ENCODE data around the gene PHC2. TPM values are rescaled to one million over a fixed set of nuclear protein-coding genes. Genes with fewer than 3 reads are reported as not detected.
"Not testable (repeated sequence)": the region's sequence is repeated elsewhere in the genome, so short reads cannot be mapped to it uniquely, and the experiment has no call there.

The PHC2 gene
- total RNA-seq, 1 experiment from 2014 or later = 101 TPM

GRCh38 chr1:33316601-33317000 is 114.3 kb downstream of the PHC2 start:
- no peak for DNase-seq (ENCODE audit: low read depth)

DNA sequence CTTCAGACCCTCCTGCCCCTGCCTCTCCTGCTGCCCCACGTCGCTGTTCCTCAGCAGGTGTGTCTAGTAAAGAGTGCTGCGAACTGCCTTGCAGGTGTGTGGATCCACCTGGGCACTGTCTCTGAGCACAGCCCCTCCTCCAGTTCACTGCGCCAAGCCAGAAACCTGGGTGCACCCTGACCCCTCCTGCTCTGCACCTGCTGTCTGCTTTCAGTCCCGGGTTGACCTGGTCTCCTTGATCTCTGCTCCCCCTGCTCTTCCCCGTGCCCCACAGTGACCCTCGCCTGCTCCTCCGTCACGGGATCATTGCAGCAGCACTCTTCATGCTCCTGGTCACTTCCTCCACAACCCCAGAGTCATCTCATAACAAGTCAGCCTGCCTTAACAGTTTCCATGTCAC is 116.5 kb downstream of the PHC2 start:
- DNase-seq (ENCODE audit: low read depth) = no peak

- no peak for DNase-seq (ENCODE audit: low read depth)
Measured at GRCh38 chr1:33312413-33312749, 118.5 kb downstream of the PHC2 start.

DNA sequence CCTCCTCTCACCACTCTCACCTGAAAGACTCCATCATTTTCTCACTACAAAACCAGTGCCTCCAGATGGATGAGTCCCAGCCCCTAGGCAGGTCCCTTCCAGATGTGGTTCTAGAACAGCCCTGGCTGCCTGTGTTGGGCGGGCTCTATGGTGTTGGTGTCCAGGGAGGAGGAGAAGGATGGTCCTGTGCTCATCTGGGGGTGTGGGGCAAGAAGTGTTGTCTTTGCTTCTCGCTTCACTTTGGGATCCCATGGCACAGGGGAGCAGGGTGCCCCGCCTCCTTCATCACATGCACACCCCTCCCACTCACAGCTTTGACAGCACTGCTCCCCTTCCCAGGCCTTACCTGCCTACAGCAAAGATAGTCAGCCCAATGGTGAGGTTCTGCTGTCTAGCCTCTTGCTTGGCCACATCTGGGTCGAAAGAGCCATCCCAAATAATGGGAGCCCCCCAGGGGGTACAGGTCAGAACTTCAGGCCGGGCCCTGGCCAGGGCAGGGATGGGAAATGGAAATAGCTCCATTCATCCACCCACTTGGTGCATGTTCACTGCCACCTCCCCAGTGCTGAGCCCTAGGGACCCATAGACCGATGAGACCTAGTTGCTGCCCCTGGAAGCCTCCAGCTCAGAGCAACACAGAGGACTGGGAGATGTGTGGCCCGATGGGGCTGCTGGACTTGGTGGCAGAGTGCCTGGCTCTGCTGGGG is 119.0 kb downstream of the PHC2 start:
- no peak for DNase-seq (ENCODE audit: low read depth)

DNA sequence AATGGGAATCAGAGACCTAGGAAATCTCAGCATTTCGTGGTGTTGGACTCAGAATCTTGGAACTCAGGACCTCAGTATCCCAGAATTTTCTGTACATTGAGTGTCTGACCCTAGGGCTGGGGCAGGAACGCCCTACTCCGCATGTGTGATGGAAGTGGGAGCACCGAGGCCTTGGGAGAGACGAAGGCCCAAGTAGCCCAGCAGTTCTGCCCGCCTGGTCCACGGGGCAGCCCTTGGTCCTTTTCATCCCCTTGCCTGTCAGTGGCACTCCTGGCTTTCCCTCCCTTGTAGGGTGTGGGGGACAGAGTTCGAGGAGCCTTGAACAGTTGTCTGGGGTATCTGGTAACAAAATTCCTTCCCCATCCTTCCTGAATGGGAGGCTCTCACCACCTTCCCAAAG is 120.2 kb downstream of the PHC2 start:
- DNase-seq (ENCODE audit: low read depth) = no peak

DNA sequence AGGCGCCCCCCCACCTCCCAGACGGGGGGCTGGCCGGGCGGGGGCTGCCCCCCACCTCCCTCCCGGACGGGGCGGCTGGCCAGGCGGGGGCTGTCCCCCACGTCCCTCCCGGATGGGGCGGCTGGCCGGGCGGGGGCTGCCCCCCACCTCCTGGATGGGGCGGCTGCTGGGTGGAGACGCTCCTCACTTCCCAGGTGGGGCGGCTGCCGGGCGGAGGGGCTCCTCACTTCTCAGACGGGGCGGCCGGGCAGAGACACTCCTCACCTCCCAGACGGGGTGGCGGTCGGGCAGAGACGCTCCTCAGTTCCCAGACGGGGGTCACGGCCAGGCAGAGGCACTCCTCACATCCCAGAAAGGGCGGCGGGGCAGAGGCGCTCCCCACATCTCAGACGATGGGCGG is 121.5 kb downstream of the PHC2 start:
- not testable (repeated sequence) for DNase-seq (ENCODE audit: low read depth)

DNA sequence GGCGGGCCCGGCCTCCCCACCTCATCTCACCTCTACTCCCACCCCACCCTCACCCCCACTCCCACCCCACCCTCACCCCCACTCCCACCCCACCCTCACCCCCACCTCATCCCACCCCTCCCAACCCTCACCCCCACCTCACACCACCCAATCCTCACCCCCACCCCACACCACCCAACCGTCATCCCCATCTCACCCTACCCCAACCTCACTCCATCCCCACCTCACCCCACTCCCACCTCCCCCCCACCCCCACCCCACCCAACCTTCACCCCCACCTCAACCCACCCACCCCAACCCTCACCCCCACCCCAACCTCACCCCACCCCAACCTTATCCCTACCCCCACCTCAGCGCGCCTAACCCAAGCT is 123.4 kb downstream of the PHC2 start:
- DNase-seq (ENCODE audit: low read depth) = no peak

- no peak for DNase-seq (ENCODE audit: low read depth)
Measured at GRCh38 chr1:33306653-33307493, 124.0 kb downstream of the PHC2 start.

DNA sequence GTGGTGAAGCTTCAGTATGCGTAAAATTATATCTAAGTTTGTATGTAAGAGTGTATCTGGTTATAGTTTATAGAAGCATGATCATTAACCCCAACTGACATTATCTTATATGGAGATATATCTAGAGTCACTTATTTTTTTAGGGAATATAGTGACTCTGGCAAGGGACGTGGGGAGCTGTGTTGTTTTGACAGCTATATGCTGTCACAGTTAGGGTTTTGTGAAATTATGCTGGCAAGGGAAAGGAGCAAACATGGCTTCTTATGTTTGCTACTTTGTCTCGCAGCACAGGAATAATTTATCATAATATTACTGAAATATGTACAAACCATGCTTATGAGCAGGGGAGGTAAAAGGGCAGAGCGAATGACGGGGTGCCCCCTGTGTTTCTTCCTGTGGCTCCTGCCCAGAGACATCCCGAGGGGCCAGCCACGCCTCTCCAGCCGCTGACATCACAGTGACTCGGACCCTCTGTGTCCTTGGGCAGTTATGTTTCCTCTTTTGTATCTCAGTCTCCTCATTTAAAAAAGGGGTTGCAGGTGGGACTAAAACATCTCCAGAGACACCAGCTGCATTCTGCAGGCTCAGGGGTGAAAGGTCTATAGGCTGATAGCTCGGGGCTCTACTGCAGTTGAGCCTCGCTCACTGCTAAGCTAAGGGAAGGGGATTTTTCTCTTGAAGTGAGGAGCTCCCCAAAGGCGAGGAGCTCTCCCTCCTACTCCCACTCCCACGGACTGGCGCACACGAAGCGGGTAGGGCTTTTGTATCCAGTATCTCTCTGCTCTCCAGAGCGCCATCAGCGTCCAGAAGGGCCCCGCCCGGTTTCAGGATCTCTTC is 124.9 kb downstream of the PHC2 start:
- no peak for DNase-seq (ENCODE audit: low read depth)

DNA sequence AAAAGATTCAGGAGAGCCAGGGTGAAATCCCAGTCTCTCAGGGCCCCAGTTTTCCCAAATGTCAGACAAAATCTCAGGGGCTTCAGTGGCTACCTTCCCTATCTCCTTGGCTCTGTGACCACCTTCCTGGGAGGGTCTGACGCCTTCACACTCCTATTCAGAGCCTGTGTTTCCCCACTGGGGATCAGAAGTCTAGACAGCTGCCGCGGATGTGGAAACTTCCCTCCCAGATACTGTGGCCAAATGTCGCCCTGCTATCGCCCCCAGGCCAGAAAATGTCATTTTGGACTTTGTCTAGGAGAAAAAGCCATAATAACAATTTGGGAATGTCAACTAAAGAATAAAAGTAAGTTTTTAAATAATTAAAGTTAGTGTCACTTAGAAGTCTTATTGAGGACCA is 125.9 kb downstream of the PHC2 start:
- DNase-seq (ENCODE audit: low read depth) = no peak

DNA sequence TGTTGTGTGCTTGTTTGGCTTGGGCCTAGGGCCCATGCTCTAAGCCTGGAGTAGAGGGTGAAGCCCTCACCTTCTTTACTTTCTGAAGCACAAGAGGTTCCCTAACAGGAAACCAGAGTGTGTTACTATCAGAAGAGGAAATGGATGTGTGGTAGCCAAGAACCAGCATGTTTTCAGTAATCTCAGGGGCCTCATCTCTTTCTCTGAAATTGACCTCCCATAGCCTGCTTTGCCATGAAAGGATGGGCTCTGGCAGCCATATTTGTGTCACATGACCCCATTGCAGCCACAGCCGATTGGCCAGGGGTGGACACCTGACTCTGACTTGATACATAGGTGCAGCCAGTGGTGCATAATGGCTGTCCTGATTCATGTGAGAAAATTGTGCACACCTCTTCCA is 128.6 kb downstream of the PHC2 start:
- DNase-seq (ENCODE audit: low read depth) = no peak

DNA sequence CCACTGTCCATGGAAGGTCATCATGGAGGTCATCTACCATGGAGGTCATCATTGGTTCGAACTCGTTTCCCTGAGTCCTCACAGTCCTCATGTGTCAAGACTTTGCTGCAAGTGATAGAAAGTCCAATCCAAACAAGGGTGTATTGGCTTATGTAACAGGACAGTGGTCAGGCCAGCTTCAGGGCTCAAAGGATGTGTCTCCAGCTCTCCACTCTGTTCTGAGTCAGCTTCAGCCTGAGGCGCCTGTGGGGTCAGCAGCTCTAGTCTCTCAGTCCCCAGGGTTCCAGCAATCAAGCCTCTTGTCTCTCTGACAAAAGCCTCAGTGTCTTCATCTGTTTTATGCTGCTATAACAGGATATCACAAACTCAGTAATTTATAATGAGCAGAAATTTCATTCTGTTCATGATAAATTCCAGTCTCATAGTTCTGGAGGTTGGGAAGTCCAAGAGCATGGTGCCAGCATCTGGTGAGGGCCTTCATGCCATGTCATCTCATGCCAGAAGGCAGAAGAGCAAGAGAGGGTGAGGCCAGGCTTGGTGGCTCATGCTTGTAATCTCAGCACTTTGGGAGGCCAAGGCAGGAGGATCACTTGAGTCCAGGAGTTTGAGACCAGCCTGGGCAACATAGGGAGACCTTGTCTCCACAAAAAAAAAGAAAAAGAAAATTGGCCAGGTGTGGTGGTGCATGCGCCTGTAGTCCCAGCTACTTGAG is 129.5 kb downstream of the PHC2 start:
- DNase-seq (ENCODE audit: low read depth) = no peak

- no peak for DNase-seq (ENCODE audit: low read depth)
Measured at GRCh38 chr1:33300673-33301072, 130.2 kb downstream of the PHC2 start.

- no peak for DNase-seq (ENCODE audit: low read depth)
Measured at GRCh38 chr1:33299461-33300155, 131.3 kb downstream of the PHC2 start.

DNA sequence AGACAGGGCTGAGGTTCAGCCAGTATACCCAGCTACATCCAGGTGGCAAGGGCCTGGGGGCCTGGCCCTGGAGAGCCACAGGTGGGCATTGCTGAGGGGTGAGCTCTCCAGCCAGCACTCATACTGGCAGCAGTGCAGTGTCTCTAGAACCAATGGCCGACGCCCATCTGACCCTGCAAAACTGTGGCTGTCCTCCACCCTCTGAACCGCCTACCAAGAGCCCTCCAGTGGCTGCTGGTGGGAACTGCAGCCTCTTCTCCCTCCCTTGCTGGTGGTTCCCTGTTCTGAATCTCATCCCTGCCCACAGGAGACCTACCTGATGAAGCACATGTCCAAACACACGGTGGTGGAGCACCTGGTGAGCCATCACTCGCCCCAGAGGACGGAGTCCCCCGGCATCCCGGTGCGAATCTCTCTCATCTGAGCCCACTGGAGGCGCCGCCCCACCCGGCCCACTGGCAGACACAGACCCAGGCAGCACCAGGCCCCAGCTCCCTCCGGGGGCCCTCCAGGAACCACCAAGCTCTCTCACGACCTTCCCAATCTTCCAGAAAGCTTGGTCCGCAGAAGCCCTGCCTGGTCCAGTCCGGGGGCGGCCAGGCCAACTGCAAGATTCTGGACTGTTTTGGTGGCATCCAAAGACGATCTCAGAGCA is 132.1 kb downstream of the PHC2 start:
- peak; percentile 68 for DNase-seq (ENCODE audit: low read depth)

- no peak for DNase-seq (ENCODE audit: low read depth)
Measured at GRCh38 chr1:33297911-33298622, 132.8 kb downstream of the PHC2 start.

DNA sequence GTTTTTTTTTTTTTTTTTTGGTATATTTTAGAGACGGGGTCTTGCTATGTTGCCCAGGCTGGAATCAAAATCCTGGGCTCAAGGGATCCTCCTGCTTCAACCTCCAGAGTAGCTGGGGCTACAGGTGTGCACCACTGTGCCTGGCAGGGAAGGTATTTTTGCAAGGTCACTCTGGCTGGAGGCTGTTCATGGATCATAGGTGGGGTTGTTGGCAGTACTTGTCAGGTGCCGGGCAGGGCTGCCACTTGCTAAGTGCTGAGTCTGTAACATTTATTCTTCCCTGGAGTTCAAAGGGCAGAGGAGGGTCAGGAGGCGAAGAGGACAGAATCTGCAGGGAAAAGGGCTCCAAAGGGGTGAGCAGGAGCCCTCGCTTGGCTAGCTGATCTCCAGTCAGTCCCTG is 134.1 kb downstream of the PHC2 start:
- no peak for DNase-seq (ENCODE audit: low read depth)

DNA sequence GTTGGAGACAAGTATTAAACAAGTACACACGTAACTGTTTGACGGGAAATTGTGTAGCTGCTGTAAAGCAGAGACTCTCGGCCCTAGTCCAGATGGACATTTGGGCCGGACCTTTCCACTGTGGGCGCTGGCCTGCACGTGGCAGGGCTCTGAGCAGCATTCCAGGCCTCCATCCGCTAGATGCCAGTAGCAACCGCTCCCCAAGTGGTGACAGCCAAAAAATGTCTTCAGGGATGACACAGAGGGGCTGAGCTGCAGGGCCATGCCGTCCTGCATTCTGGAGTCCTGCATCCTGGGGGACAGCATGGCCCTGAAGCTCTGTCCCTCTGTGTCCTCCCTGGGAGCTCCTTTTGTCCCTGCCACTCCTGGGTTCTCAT is 134.8 kb downstream of the PHC2 start:
- no peak for DNase-seq (ENCODE audit: low read depth)

DNA sequence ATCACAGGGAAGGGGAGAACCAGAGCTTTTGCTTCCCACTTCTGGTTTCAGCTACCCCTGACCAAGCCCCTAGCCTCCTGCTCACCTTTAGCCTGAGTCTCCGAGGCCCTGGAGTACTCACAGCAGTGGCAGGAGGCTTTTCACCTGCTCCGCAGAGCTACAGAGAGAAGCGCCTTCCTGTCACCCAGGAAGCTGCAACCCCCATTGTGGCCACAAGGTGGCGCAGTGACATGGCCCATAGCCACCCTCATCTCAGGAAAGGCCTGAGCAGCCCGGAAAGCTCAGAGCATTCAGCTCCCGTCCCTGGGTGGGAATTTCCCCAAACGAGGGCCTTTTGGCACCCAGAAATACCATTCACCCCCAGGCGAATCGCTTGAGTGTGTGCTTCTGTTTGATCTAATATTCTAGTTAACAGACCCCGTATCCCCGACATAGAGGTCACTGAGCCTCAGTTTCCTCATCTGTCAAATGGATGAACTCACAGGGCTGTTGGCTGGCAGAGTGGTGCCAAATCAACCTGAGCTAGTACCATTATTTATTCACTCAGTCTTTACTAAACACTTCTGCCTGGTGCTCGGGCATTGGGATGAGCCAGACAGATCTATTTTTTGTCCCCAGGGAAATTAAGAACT is 135.3 kb downstream of the PHC2 start:
- peak; percentile 87 for DNase-seq (ENCODE audit: low read depth)

- no peak for DNase-seq (ENCODE audit: low read depth)
Measured at GRCh38 chr1:33295023-33295422, 135.9 kb downstream of the PHC2 start.
